ENCODE measurements around the gene RSRC1. TPM values are rescaled to one million over a fixed set of nuclear protein-coding genes. Genes with fewer than 3 reads are reported as not detected.

Gene RSRC1
- total and polyA plus RNA-seq, 2 of the 8 experiments (the other 6 are each of a cell fraction or from before 2014, with no cell fraction given), result 2.0 to 27.9 TPM

GRCh38 chr3:158103081-158103886, 6.6 kb upstream of the RSRC1 start (continued):
- TF ChIP-seq, protein P1, sequence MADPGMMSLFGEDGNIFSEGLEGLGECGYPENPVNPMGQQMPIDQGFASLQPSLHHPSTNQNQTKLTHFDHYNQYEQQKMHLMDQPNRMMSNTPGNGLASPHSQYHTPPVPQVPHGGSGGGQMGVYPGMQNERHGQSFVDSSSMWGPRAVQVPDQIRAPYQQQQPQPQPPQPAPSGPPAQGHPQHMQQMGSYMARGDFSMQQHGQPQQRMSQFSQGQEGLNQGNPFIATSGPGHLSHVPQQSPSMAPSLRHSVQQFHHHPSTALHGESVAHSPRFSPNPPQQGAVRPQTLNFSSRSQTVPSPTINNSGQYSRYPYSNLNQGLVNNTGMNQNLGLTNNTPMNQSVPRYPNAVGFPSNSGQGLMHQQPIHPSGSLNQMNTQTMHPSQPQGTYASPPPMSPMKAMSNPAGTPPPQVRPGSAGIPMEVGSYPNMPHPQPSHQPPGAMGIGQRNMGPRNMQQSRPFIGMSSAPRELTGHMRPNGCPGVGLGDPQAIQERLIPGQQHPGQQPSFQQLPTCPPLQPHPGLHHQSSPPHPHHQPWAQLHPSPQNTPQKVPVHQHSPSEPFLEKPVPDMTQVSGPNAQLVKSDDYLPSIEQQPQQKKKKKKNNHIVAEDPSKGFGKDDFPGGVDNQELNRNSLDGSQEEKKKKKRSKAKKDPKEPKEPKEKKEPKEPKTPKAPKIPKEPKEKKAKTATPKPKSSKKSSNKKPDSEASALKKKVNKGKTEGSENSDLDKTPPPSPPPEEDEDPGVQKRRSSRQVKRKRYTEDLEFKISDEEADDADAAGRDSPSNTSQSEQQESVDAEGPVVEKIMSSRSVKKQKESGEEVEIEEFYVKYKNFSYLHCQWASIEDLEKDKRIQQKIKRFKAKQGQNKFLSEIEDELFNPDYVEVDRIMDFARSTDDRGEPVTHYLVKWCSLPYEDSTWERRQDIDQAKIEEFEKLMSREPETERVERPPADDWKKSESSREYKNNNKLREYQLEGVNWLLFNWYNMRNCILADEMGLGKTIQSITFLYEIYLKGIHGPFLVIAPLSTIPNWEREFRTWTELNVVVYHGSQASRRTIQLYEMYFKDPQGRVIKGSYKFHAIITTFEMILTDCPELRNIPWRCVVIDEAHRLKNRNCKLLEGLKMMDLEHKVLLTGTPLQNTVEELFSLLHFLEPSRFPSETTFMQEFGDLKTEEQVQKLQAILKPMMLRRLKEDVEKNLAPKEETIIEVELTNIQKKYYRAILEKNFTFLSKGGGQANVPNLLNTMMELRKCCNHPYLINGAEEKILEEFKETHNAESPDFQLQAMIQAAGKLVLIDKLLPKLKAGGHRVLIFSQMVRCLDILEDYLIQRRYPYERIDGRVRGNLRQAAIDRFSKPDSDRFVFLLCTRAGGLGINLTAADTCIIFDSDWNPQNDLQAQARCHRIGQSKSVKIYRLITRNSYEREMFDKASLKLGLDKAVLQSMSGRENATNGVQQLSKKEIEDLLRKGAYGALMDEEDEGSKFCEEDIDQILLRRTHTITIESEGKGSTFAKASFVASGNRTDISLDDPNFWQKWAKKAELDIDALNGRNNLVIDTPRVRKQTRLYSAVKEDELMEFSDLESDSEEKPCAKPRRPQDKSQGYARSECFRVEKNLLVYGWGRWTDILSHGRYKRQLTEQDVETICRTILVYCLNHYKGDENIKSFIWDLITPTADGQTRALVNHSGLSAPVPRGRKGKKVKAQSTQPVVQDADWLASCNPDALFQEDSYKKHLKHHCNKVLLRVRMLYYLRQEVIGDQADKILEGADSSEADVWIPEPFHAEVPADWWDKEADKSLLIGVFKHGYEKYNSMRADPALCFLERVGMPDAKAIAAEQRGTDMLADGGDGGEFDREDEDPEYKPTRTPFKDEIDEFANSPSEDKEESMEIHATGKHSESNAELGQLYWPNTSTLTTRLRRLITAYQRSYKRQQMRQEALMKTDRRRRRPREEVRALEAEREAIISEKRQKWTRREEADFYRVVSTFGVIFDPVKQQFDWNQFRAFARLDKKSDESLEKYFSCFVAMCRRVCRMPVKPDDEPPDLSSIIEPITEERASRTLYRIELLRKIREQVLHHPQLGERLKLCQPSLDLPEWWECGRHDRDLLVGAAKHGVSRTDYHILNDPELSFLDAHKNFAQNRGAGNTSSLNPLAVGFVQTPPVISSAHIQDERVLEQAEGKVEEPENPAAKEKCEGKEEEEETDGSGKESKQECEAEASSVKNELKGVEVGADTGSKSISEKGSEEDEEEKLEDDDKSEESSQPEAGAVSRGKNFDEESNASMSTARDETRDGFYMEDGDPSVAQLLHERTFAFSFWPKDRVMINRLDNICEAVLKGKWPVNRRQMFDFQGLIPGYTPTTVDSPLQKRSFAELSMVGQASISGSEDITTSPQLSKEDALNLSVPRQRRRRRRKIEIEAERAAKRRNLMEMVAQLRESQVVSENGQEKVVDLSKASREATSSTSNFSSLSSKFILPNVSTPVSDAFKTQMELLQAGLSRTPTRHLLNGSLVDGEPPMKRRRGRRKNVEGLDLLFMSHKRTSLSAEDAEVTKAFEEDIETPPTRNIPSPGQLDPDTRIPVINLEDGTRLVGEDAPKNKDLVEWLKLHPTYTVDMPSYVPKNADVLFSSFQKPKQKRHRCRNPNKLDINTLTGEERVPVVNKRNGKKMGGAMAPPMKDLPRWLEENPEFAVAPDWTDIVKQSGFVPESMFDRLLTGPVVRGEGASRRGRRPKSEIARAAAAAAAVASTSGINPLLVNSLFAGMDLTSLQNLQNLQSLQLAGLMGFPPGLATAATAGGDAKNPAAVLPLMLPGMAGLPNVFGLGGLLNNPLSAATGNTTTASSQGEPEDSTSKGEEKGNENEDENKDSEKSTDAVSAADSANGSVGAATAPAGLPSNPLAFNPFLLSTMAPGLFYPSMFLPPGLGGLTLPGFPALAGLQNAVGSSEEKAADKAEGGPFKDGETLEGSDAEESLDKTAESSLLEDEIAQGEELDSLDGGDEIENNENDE (IDR thresholded peaks at IDR 0.05; ENCODE audit: insufficient replicate concordance, low read length), result no peak
- TF ChIP-seq RXRA (IDR thresholded peaks at IDR 0.05; ENCODE audit: insufficient read depth, low read depth, low read length) (no peak), RBBP5 (IDR thresholded peaks at IDR 0.05; ENCODE audit: borderline replicate concordance, low read depth, low read length) (peak; percentile 13; the same call in 1 of the 2 replicates), GTF2F1 (IDR thresholded peaks at IDR 0.05; ENCODE audit: borderline replicate concordance, low read depth, low read length) (no peak), POLR2AphosphoS5 (IDR thresholded peaks at IDR 0.05; ENCODE audit: low read depth, low read length) (no peak), HDAC2 (IDR thresholded peaks at IDR 0.05; ENCODE audit: borderline replicate concordance in 1 of 2, low read depth in 2 of 2, low read length in 2 of 2) (0 out of 4 replicates have a peak, but pooled peaks of 1 of the 2 experiments have one; percentile 43), TBP (IDR thresholded peaks at IDR 0.05; ENCODE audit: low read depth, low read length) (no peak), CEBPB (IDR thresholded peaks at IDR 0.05; ENCODE audit: low read depth, low read length) (no peak)

Data from H1 (cell line).